Ramos (cell line): ENCODE results near the gene GPC5.
"Not testable (repeated sequence)": the region's sequence is repeated elsewhere in the genome, so short reads cannot be mapped to it uniquely, and the experiment has no call there.

Experiments used
- in situ Hi-C: fragments of 300-500 bp; cut with MboI; formaldehyde crosslinking; loops from one replicate; pipeline ENCODE4 v1.14.3; 2022; ENCODE audit warnings: low sequenced_read_pairs; ENCODE audit not compliant: unreplicated experiment

Gene GPC5

GRCh38 chr13:91438674-91439073 lies 40.3 kb downstream of the GPC5 start:
- in situ Hi-C loops, result not testable (repeated sequence)

GRCh38 chr13:91450913-91451312 lies 52.5 kb downstream of the GPC5 start:
- in situ Hi-C loops, result no loop called here

- in situ Hi-C loops, result no loop called here
Observed at GRCh38 chr13:91454666-91455065, 56.2 kb downstream of the GPC5 start.

GRCh38 chr13:91456837-91457236 lies 58.4 kb downstream of the GPC5 start:
- in situ Hi-C loops, result no loop called here

- in situ Hi-C loops, result no loop called here
Observed at GRCh38 chr13:91459485-91459884, 61.1 kb downstream of the GPC5 start.

GRCh38 chr13:91464336-91464735 lies 65.9 kb downstream of the GPC5 start:
- in situ Hi-C loops, result no loop called here

- in situ Hi-C loops, result no loop called here
Observed at GRCh38 chr13:91467236-91467635, 68.8 kb downstream of the GPC5 start.

GRCh38 chr13:91468301-91468700 lies 69.9 kb downstream of the GPC5 start:
- in situ Hi-C loops, result no loop called here

- in situ Hi-C loops, result no loop called here
Observed at GRCh38 chr13:91470084-91470621, 71.7 kb downstream of the GPC5 start.

- in situ Hi-C loops, result no loop called here
Observed at GRCh38 chr13:91470681-91471080, 72.3 kb downstream of the GPC5 start.

- in situ Hi-C loops, result no loop called here
Observed at GRCh38 chr13:91482427-91482826, 84.0 kb downstream of the GPC5 start.

- in situ Hi-C loops, result no loop called here
Observed at GRCh38 chr13:91491980-91492379, 93.6 kb downstream of the GPC5 start.

GRCh38 chr13:91493442-91493841 lies 95.0 kb downstream of the GPC5 start:
- in situ Hi-C loops, result no loop called here

- in situ Hi-C loops, result no loop called here
Observed at GRCh38 chr13:91498298-91498697, 99.9 kb downstream of the GPC5 start.

- in situ Hi-C loops, result no loop called here
Observed at GRCh38 chr13:91504216-91504615, 105.8 kb downstream of the GPC5 start.

- in situ Hi-C loops, result no loop called here
Observed at GRCh38 chr13:91506759-91507158, 108.3 kb downstream of the GPC5 start.

GRCh38 chr13:91510058-91510457 lies 111.6 kb downstream of the GPC5 start:
- in situ Hi-C loops, result no loop called here

- in situ Hi-C loops, result no loop called here
Observed at GRCh38 chr13:91513790-91514189, 115.4 kb downstream of the GPC5 start.

GRCh38 chr13:91516799-91517198 lies 118.4 kb downstream of the GPC5 start:
- in situ Hi-C loops, result no loop called here

GRCh38 chr13:91520952-91521351 lies 122.5 kb downstream of the GPC5 start:
- in situ Hi-C loops, result no loop called here

- in situ Hi-C loops, result no loop called here
Observed at GRCh38 chr13:91523116-91523515, 124.7 kb downstream of the GPC5 start.

GRCh38 chr13:91526543-91527033 lies 128.2 kb downstream of the GPC5 start:
- in situ Hi-C loops, result no loop called here
